ENCODE data around the gene MRPL51.
"Not testable (repeated sequence)": the region's sequence is repeated elsewhere in the genome, so short reads cannot be mapped to it uniquely, and the experiment has no call there.

MRPL51 gene

GRCh38 chr12:6530576-6531260 is 37.7 kb upstream of the MRPL51 start:
- no peak for DNase-seq

- DNase-seq, result no peak
Observed at GRCh38 chr12:6529291-6529737, 36.3 kb upstream of the MRPL51 start.

DNA sequence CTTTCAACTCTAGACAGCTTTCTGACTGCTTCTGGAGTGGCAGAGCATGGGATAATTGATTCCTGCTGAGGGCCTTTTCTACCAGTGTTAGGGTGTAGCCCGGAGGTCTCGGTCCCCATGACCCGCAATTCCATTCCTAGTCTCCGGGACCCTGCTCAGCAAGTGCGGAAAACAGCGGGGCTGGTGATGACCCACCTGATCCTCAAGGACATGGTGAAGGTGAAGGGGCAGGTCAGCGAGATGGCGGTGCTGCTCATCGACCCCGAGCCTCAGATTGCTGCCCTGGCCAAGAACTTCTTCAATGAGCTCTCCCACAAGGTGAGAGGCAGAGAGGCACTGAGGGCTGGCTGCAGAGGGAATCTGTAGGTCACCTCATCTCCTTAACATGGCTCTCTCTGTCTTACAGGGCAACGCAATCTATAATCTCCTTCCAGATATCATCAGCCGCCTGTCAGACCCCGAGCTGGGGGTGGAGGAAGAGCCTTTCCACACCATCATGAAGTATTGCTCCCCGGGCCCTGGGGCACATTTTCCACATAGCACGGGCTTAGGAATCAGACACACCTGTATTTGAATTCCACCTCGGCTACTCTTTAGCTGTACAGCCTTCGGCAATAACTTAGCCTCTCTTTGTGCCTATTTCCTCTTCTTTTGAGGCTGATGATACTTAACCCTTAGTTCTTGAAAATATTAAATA is 35.6 kb upstream of the MRPL51 start:
- DNase-seq, result no peak

GRCh38 chr12:6527711-6528110 is 34.6 kb upstream of the MRPL51 start:
- no peak for DNase-seq

DNA sequence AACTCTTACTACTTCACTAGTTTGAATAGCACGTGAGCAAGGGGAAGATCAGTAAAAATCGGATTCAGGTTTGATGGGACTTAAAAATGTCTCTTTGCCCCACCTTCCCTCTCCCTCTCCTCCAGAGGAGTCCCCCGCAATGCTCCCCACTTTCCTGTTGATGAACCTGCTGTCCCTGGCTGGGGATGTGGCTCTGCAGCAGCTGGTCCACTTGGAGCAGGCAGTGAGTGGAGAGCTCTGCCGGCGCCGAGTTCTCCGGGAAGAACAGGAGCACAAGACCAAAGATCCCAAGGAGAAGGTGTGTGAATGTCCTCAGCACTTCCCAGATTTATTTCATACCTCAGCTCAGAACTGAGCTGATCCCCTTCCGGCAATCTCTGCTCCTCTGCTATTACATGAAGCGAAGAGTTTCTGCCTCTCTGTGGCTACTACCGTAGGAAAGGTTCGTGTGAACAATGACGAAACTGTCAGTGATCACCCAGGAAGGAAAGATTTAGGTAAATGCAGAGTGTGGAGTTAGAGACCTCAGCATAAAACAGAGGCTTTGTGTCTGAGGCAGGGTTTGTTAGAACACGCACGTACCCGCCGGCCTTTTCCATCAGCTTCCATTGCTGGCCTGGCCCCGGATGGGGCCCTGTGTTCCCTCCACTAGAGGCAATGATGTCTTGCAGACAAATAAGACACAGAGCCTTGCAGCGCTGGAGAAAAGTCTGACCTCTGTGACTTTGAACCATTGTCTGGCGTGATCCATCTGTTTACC is 33.9 kb upstream of the MRPL51 start:
- DNase-seq, result no peak

DNA sequence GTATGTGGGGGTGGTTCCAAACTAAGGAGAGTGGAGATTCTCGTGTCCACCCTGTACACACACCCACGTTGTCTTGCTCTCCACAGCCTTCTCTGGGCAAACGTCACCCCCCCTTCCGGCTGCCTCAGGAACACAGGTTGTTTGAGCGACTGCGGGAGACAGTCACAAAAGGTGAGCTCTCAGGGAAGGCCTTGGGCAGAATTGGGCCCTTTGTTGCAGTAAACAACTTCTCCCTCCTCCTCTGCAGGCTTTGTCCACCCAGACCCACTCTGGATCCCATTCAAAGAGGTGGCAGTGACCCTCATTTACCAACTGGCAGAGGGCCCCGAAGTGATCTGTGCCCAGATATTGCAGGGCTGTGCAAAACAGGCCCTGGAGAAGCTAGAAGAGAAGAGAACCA is 33.1 kb upstream of the MRPL51 start:
- no peak for DNase-seq

GRCh38 chr12:6524648-6525047 is 31.6 kb upstream of the MRPL51 start:
- no peak for DNase-seq

DNA sequence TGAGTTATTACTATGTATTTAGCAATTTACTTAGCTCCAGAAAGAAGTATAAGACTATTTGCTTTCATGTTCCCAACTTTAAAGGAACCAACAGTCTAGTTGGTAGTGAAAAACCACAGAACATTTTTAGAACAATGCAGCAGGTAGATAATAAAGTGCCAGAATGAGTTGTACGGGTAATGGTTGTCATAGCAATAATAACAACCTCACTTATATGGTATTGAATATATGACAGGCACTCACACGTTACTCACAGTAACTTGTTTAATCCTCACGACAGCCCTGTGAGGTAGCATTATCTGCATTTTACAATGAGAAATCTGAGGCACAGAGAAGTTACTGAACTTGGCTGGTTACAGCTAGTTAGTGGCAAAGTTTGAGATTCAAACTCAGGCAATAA is 30.6 kb upstream of the MRPL51 start:
- no peak for DNase-seq

DNA sequence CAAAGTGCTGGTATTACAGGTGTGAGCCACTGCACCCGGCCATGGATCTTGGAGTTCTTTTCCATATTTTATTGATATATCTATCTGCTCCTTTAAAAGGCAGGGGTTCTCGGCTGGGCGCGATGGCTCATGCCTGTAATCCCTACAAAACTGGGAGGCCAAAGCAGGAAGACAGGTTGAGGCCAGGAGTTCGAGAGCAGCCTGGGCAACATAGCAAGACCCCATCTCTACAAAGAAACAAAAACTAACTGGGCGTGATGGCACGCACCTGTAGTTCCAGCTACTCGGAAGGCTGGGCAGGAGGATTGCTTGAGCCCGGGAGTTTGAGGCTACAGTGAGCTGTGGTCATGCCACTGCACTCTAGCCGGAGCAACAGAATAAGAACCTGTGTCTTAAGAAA is 29.1 kb upstream of the MRPL51 start:
- no peak for DNase-seq

GRCh38 chr12:6520186-6520585 is 27.1 kb upstream of the MRPL51 start:
- DNase-seq, result no peak

- DNase-seq, result no peak
Observed at GRCh38 chr12:6508087-6508486, 15.0 kb upstream of the MRPL51 start.

DNA sequence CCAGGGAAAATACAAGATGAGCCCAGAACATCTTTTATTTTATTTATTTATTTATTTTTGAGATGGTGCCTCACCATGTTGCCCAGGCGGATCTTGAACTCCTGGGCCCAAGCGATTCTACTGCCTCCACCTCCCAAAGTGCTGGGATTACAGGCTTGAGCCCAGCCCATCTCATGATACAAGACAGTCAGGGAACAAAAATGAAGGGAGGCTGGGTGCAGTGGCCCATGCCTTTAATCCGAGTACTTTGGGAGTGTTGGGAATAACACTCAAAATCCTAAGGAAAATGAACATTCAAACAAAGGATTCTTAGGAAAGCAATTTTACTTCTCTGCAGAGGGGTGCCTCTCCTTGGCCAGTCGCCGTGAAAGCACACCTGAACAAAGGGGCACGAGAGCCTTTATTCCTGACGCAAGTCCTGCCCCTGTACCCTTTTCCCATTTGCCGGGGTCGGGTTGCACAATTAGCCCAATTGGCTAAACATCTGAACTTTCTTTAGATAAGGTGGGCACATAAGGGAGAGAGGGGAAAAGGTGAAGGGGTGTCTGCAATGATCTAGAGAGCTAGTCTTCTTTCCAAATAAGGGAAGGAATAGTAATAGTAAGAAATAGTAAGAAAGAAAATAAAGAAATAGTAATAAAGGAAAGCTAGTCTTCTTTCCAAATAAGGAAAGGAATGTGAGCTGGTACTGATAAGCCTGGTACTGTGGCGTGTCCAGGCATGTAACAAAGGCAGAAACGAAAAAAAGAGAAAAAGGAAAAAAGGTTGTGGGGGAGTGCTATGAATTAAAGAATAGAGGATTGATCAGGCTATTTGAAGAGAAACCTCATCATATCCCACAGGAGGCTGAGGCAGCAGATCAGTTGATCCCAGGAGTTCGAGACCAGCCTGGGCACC is 14.3 kb upstream of the MRPL51 start:
- no peak for DNase-seq

DNA sequence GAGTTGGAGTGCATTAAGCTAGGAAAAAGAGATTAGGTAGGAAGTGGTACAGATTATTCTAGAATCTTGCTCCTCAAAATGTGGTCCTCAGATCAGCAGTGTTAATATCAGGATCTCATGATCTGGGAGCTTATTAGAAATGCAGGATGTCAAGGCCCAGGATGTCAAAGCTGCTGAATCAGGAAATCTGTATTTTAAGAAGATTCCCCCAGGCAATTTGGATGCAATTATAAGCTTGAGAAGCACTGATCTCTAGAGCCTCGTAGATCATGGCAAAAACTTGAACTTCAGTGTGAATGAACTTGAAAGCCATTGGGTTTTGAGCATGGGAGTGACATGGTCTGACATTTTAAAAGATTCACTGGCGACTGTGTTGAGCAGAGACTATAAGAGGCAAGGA is 7.4 kb upstream of the MRPL51 start:
- no peak for DNase-seq

- not testable (repeated sequence) for DNase-seq
Observed at GRCh38 chr12:6497291-6497690, 4.2 kb upstream of the MRPL51 start.

DNA sequence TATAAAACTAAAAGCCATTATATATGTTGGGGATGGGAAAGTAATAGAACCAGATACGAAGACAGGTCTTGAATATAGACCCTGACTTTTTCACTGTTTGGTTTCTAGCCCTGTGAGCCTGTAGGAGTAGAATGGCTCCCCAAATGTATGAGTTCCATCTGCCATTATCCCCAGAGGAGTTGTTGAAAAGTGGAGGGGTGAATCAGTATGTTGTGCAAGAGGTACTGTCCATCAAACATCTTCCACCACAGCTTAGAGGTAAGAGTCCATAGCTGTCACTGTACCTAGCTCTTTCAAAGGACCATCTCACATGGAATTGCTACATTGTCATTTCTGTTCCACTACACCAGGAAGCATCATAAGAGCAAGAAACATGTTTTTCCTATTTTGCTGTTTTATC is 1.9 kb upstream of the MRPL51 start:
- DNase-seq, result no peak

GRCh38 chr12:6494258-6494743 is 1.2 kb upstream of the MRPL51 start:
- no peak for DNase-seq

- peak; percentile 87 for DNase-seq
Observed at GRCh38 chr12:6493497-6494257, 615 bp upstream of the MRPL51 start, which contains the start of gene NCAPD2. NCAPD2 (plus strand) TSS chr12:6494102; CDS start chr12:6495099, 997 bp downstream.

GRCh38 chr12:6490673-6491072 is 2.4 kb downstream of the MRPL51 start:
- not testable (repeated sequence) for DNase-seq

- no peak for DNase-seq
Observed at GRCh38 chr12:6489449-6489848, 3.6 kb downstream of the MRPL51 start.

DNA sequence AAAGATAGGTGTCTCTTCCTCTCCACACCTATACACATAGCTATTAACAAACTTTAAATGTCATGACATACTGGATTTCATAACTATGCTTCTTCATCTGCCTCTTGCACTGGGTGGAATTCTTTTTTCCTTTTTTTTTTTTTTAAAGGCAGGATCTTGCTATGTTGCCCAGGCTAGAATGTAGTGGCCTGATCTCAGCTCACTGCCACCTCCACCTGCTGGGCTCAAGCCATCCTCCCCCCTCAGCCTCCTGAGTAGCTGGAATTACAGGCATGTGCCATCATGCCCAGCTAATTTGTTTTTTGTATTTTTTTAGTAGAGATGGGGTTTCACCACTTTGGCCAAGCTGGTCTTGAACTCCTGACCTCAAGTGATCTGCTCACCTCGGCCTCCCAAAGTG is 4.8 kb downstream of the MRPL51 start:
- DNase-seq, result no peak

- no peak for DNase-seq
Observed at GRCh38 chr12:6478416-6478815, 14.6 kb downstream of the MRPL51 start.
